SU-DHL-6 (cell line): ENCODE measurements around the gene NR5A2.
A peak's percentile ranks its signal among the peaks of the same experiment; 100 is the strongest.

ENCODE experiments used
- H2AFZ ChIP-seq: fragments of 200-600 bp; sonication (generic); 2 replicates; pipeline ENCODE4 v1.6.1; 2014; ENCODE audit warnings: low read depth, mild to moderate bottlenecking, moderate library complexity, mixed read lengths, antibody characterized with exemption, low read length; ENCODE audit not compliant: severe bottlenecking
- H3F3A ChIP-seq: fragments of 200-600 bp; shearing (Covaris generic); 2 replicates; pipeline ENCODE4 v1.6.0; 2016; ENCODE audit warnings: antibody characterized with exemption, mild to moderate bottlenecking; ENCODE audit not compliant: insufficient read depth
- H3K27ac ChIP-seq: fragments of 200-600 bp; sonication (generic); 2 replicates; pipeline ENCODE4 v1.5.1; 2016; ENCODE audit warnings: low read depth, mild to moderate bottlenecking, low read length, moderate library complexity, mixed read lengths
- H3K27me3 ChIP-seq: fragments of 200-600 bp; sonication (generic), shearing (Covaris generic); 2 replicates; pipeline ENCODE4 v1.6.0; 2014; ENCODE audit warnings: mild to moderate bottlenecking, low read length
- H3K36me3 ChIP-seq: fragments of 200-600 bp; sonication (generic); 2 replicates; pipeline ENCODE4 v1.6.1; 2014; ENCODE audit warnings: mild to moderate bottlenecking, low read length, mixed read lengths
- H3K4me2 ChIP-seq: fragments of 300-600, 200-600 bp; shearing (Covaris generic), sonication (generic); 2 replicates; pipeline ENCODE4 v1.6.0; 2014; ENCODE audit warnings: low read length, low read depth, mild to moderate bottlenecking; ENCODE audit not compliant: poor library complexity, severe bottlenecking
- H3K4me3 ChIP-seq: fragments of 200-600 bp; sonication (generic); 2 replicates; pipeline ENCODE4 v1.5.1; 2014; ENCODE audit warnings: antibody characterized with exemption, low read length, mild to moderate bottlenecking, mixed read lengths; ENCODE audit not compliant: insufficient read depth, poor library complexity, severe bottlenecking
- H3K79me2 ChIP-seq: fragments of 200-600 bp; sonication (generic); 2 replicates; pipeline ENCODE4 v1.6.1; 2014; ENCODE audit warnings: mild to moderate bottlenecking, low read length, moderate library complexity; ENCODE audit not compliant: insufficient read depth
- H3K9ac ChIP-seq: fragments of 200-600 bp; sonication (generic); 2 replicates; pipeline ENCODE4 v1.7.0; 2014; ENCODE audit warnings: mild to moderate bottlenecking, low read length
- H3K9me2 ChIP-seq: fragments of 200-600 bp; sonication (generic); replicated peaks from 2 replicates; pipeline ENCODE4 v1.6.1; 2014; ENCODE audit warnings: low read length; ENCODE audit not compliant: insufficient read depth
- H3K9me3 ChIP-seq: fragments of 200-600 bp; sonication (generic); 2 replicates; pipeline ENCODE4 v1.6.1; 2014; ENCODE audit warnings: low read length, mixed read lengths; ENCODE audit not compliant: insufficient read depth
- H4K20me1 ChIP-seq: fragments of 200-600 bp; sonication (generic); 2 replicates; pipeline ENCODE4 v1.6.1; 2014; ENCODE audit warnings: low read depth, mild to moderate bottlenecking, antibody characterized with exemption, low read length, moderate library complexity, mixed read lengths
- EZH2phosphoT487 ChIP-seq: fragments of 200-600 bp; sonication (generic), shearing (Covaris generic); conservative IDR thresholded peaks from 2 replicates; pipeline ENCODE4 v1.6.1; 2018; ENCODE audit warnings: mild to moderate bottlenecking, antibody characterized with exemption, low read length, moderate library complexity, mixed read lengths
- TF ChIP-seq, protein P1 (sequence below): fragments of 200-600 bp; sonication (generic); IDR thresholded peaks from one replicate; pipeline ENCODE4 v1.5.1; 2017; ENCODE audit warnings: antibody characterized with exemption, mild to moderate bottlenecking, low read length, moderate library complexity; ENCODE audit not compliant: insufficient read depth, poor library complexity, severe bottlenecking

The NR5A2 gene

DNA sequence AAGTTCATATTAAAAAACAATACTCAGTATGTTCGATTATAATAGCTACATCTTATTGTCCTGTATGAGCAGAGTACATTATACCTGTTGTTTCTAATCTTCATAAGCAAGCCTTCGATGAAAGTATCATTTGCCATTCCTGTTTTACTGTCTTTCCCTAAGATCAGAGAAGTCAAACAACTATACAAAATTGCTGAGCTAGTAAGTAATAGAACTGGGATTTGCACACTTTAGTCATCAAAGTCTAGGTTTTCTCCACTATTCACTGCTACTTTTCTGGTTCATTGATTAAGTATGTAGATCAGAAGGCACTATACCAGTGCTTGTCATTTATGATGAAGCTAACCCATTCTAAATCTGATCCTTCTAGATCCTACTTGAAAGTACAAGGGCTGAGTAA, 108.9 kb downstream of the NR5A2 start:
- H2AFZ ChIP-seq: no peak overlapping the region
- H3K27ac ChIP-seq: no peak overlapping the region
- TF ChIP-seq, protein P1, sequence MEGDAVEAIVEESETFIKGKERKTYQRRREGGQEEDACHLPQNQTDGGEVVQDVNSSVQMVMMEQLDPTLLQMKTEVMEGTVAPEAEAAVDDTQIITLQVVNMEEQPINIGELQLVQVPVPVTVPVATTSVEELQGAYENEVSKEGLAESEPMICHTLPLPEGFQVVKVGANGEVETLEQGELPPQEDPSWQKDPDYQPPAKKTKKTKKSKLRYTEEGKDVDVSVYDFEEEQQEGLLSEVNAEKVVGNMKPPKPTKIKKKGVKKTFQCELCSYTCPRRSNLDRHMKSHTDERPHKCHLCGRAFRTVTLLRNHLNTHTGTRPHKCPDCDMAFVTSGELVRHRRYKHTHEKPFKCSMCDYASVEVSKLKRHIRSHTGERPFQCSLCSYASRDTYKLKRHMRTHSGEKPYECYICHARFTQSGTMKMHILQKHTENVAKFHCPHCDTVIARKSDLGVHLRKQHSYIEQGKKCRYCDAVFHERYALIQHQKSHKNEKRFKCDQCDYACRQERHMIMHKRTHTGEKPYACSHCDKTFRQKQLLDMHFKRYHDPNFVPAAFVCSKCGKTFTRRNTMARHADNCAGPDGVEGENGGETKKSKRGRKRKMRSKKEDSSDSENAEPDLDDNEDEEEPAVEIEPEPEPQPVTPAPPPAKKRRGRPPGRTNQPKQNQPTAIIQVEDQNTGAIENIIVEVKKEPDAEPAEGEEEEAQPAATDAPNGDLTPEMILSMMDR: no peak
- no peak for TF ChIP-seq EZH2phosphoT487
- no peaks in the 10 kb centered on the region for H3K36me3 ChIP-seq
- H3F3A ChIP-seq: no peaks in the 10 kb centered on the region
- H3K4me2 ChIP-seq: no peak overlapping the region
- H3K27me3 ChIP-seq: no peaks in the 10 kb centered on the region
- no peaks in the 10 kb centered on the region for H3K9me2 ChIP-seq
- no peaks in the 10 kb centered on the region for H3K79me2 ChIP-seq
- no peak overlapping the region for H3K4me3 ChIP-seq
- H3K9ac ChIP-seq: no peak overlapping the region
- no peaks in the 10 kb centered on the region for H4K20me1 ChIP-seq
- H3K9me3 ChIP-seq: no peaks in the 10 kb centered on the region

DNA sequence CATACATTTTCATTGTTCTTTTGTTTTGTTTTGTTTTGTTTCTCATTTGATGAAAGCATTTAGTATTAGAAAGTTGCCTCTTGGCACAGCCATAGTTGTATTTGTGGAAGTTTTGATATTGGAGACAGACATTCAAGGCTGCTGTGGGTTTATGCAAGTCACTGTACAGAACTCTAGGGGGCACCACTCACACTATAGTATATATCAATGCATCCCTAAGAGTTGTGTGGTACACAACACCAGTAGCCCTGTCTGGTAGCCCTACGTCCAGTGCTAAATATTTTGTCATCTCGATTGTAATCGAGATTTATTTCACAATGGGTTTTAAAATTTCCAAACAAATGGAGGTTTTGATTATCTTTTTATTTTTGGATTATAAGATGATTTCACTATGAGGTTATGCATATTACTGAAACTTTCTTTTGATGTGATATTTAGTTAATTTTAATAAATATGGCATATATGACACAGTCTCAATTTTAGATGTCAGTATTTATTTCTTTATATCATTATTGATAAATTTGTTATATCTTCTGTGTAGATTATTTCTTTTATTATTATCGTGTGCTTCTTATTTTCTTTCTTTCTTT, 112.2 kb downstream of the NR5A2 start:
- Histone ChIP-seq H4K20me1 (no peaks in the 10 kb centered on the region), H3K9me2 (no peaks in the 10 kb centered on the region), H3K9me3 (no peaks in the 10 kb centered on the region), H3K4me2 (no peak overlapping the region), H3K9ac (no peak overlapping the region), H3K27ac (no peak overlapping the region), H3K4me3 (no peak overlapping the region), H3K36me3 (no peaks in the 10 kb centered on the region), H3K27me3 (no peaks in the 10 kb centered on the region), H2AFZ (no peak overlapping the region), H3F3A (no peaks in the 10 kb centered on the region), H3K79me2 (no peaks in the 10 kb centered on the region)
- TF ChIP-seq EZH2phosphoT487: no peak
- TF ChIP-seq, protein P1: peak; percentile 67

DNA sequence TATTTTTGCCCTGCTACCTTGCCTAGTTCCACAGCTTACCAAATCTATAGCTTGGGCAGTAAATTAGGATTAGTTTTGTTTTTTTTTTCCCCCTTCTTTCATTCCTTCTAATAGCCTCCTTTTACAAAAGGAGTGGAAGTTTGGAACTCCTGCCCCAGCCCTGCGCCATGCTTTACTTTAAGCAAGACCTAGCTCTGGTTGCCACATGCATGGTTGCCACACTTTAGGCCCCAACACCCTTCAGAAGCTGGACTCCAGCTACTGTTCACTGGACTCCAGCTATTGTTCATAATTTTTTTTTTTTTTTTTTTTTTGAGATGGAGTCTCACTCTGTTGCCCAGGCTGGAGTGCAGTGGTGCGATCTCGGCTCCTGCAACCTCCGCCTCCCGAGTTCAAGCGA, 115.8 kb downstream of the NR5A2 start:
- H4K20me1 ChIP-seq: no peaks in the 10 kb centered on the region
- H3K36me3 ChIP-seq: no peaks in the 10 kb centered on the region
- no peak overlapping the region for H3K4me3 ChIP-seq
- H3K9me3 ChIP-seq: no peaks in the 10 kb centered on the region
- no peak overlapping the region for H2AFZ ChIP-seq
- H3F3A ChIP-seq: no peaks in the 10 kb centered on the region
- H3K4me2 ChIP-seq: no peak overlapping the region
- H3K27ac ChIP-seq: no peak overlapping the region
- H3K9me2 ChIP-seq: no peaks in the 10 kb centered on the region
- no peaks in the 10 kb centered on the region for H3K79me2 ChIP-seq
- H3K27me3 ChIP-seq: no peaks in the 10 kb centered on the region
- TF ChIP-seq, protein P1: no peak
- no peak for TF ChIP-seq EZH2phosphoT487
- no peak overlapping the region for H3K9ac ChIP-seq

DNA sequence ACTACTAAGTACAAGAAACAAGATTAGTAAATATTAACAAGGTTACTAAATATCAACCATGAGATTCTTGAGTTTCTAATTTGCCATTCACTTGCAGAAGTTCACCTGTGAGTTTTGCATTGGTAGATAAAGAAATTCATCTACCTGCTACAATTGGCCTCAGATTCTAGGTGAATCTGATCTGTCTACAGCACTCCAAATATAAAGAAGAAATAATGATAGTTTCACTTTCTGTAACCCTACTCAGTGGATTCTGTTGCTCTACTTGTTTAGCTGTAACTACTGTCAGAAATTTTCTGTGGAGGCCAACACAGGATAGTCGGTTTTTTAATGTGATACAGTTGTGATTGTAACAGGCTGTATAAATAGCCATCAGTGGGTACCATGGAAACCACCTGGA, 118.6 kb downstream of the NR5A2 start:
- peak overlapping the region; percentile 33 for H2AFZ ChIP-seq
- TF ChIP-seq, protein P1: no peak
- TF ChIP-seq EZH2phosphoT487: no peak
- no peak overlapping the region for H3K4me3 ChIP-seq
- no peak overlapping the region for H3K9ac ChIP-seq
- H3K4me2 ChIP-seq: no peak overlapping the region
- H3K9me3 ChIP-seq: no peaks in the 10 kb centered on the region
- no peak overlapping the region for H3K27ac ChIP-seq
- H3K27me3 ChIP-seq: no peaks in the 10 kb centered on the region
- no peaks in the 10 kb centered on the region for H3K36me3 ChIP-seq
- H3K9me2 ChIP-seq: no peaks in the 10 kb centered on the region
- no peaks in the 10 kb centered on the region for H3F3A ChIP-seq
- H3K79me2 ChIP-seq: no peaks in the 10 kb centered on the region
- H4K20me1 ChIP-seq: no peaks in the 10 kb centered on the region
